GM21367 (cell line): Measurements from ENCODE around the gene TRIM36.

Experiments used
- ATAC-seq: cut with Tn5 transposase; IDR thresholded peaks from one replicate; pipeline ENCODE4 v1.9.1; 2021; ENCODE audit not compliant: unreplicated experiment

The TRIM36 gene

GRCh38 chr5:115079924-115080623 lies 89.6 kb downstream of the TRIM36 start:
- no peak for ATAC-seq
